ENCODE data around the gene IGF2R. TPM values are rescaled to one million over a fixed set of nuclear protein-coding genes. Genes with fewer than 3 reads are reported as not detected.

IGF2R gene
- total RNA-seq, 2 experiments from 2014 or later: 73.5 to 75.5 TPM

DNA sequence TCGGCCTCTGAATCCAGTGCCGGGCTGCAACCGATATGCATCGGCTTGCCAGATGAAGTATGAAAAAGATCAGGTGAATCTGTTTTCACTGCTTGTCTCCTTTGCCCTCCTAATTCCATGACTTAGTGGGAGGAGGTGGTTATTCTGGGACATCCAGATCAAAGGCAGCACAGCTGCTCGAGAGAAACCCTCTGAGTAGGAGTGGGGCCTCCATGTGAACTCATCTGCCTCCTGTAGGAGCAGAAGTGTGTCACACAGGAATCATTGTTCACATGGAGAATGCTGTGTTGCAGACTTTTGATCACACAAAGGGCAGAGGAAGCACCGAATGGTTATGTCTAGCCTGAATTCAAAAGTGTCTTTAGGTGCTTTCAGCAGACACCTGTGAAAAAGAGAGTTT lies 79.6 kb downstream of the IGF2R start:
- H3K36me3 Mint-ChIP-seq: peaks cover 72% of the 10 kb centered on the region
- CTCF ChIA-PET: interaction anchor here (1.0 kb wide), 1 partner anchor 357 kb away, joined by 3 read pairs; no protein-coding TSS in a partner anchor

GRCh38 chr6:160049346-160049745 lies 80.5 kb downstream of the IGF2R start:
- Mint-ChIP-seq H3K9me3 (no peaks in the 10 kb centered on the region), H3K4me1 (ENCODE audit: low read depth) (peaks cover 16% of the 10 kb centered on the region), H3K4me3 (no peak overlapping the region), H3K27me3 (no peaks in the 10 kb centered on the region), H3K36me3 (peaks cover 72% of the 10 kb centered on the region), H3K27ac (no peak overlapping the region)
- CTCF ChIA-PET: no interaction called here
- intact Hi-C loops (cut with micrococcal nuclease): no loop called here
- no peak for DNase-seq
- POLR2A ChIA-PET: no interaction called here

More for the DNA sequence above, 79.6 kb downstream of the IGF2R start:
- H3K27ac Mint-ChIP-seq: no peak overlapping the region
- peaks cover 16% of the 10 kb centered on the region for H3K4me1 Mint-ChIP-seq (ENCODE audit: low read depth)
- POLR2A ChIA-PET: no interaction called here
- no peaks in the 10 kb centered on the region for H3K9me3 Mint-ChIP-seq
- H3K4me3 Mint-ChIP-seq: no peak overlapping the region
- DNase-seq: no peak
- no peaks in the 10 kb centered on the region for H3K27me3 Mint-ChIP-seq
- intact Hi-C loops (cut with micrococcal nuclease): no loop called here

GRCh38 chr6:160050022-160050421 lies 81.1 kb downstream of the IGF2R start:
- CTCF ChIA-PET: no interaction called here
- no peak overlapping the region for H3K27ac Mint-ChIP-seq
- no peak for DNase-seq
- intact Hi-C loops (cut with micrococcal nuclease): no loop called here
- H3K4me1 Mint-ChIP-seq (ENCODE audit: low read depth): peaks cover 16% of the 10 kb centered on the region
- POLR2A ChIA-PET: no interaction called here
- H3K27me3 Mint-ChIP-seq: no peaks in the 10 kb centered on the region
- H3K4me3 Mint-ChIP-seq: no peak overlapping the region
- peaks cover 68% of the 10 kb centered on the region for H3K36me3 Mint-ChIP-seq
- no peaks in the 10 kb centered on the region for H3K9me3 Mint-ChIP-seq

DNA sequence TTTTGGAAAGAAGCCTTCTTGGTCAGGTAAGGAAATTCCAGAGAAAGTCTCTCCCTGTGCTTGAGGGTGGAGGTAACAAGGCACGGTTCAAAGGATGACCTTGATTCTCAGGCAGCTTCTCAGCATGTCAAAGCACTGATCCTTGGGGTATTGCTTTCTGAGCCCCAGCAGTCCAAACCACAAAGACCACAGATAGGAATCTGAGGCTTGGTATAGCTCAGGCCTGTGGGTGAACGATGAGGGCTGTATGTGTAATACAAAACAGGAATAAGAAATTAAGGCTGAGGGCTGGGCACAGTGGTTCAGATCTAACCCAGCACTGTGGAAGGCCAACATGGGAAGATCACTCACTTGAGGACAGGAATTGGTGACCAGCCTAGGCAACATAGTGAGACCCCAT lies 82.5 kb downstream of the IGF2R start:
- H3K27me3 Mint-ChIP-seq: no peaks in the 10 kb centered on the region
- ChIA-PET CTCF (no interaction called here), POLR2A (no interaction called here)
- H3K4me3 Mint-ChIP-seq: no peak overlapping the region
- intact Hi-C loops (cut with micrococcal nuclease): no loop called here
- peaks cover 65% of the 10 kb centered on the region for H3K36me3 Mint-ChIP-seq
- no peaks in the 10 kb centered on the region for H3K9me3 Mint-ChIP-seq
- peaks cover 16% of the 10 kb centered on the region for H3K4me1 Mint-ChIP-seq (ENCODE audit: low read depth)
- no peak overlapping the region for H3K27ac Mint-ChIP-seq
- DNase-seq: no peak

- peaks cover 16% of the 10 kb centered on the region for H3K4me1 Mint-ChIP-seq (ENCODE audit: low read depth)
- H3K27me3 Mint-ChIP-seq: no peaks in the 10 kb centered on the region
- H3K27ac Mint-ChIP-seq: no peak overlapping the region
- peaks cover 53% of the 10 kb centered on the region for H3K36me3 Mint-ChIP-seq
- POLR2A ChIA-PET: no interaction called here
- H3K4me3 Mint-ChIP-seq: no peak overlapping the region
- CTCF ChIA-PET: no interaction called here
- intact Hi-C loops (cut with micrococcal nuclease): no loop called here
- no peak for DNase-seq
- no peaks in the 10 kb centered on the region for H3K9me3 Mint-ChIP-seq
Measured at GRCh38 chr6:160054271-160054670, 85.4 kb downstream of the IGF2R start.

DNA sequence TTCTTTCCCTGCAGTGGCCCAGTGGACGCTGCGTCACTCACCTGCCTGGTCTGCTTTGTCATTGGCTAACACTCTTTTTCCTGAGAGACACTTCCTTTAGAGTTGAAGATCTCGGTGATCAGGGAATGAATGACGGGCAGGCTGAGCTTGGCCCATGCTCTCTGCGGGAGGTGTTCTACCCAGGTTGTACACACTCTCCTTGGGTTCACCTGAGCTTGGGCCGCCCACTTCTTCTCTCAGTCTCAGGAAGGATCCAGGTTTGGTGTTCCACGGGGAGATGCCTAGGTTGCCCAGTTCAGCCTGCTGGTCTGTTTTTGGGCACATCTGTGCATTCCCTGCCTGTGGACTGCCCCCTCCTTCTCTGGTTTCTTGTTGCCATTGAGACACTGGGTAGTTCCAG lies 86.0 kb downstream of the IGF2R start:
- intact Hi-C loops (cut with micrococcal nuclease): no loop called here
- no peak overlapping the region for H3K27ac Mint-ChIP-seq
- CTCF ChIA-PET: no interaction called here
- no peak overlapping the region for H3K4me3 Mint-ChIP-seq
- POLR2A ChIA-PET: no interaction called here
- peaks cover 52% of the 10 kb centered on the region for H3K36me3 Mint-ChIP-seq
- no peaks in the 10 kb centered on the region for H3K27me3 Mint-ChIP-seq
- H3K4me1 Mint-ChIP-seq (ENCODE audit: low read depth): peaks cover 13% of the 10 kb centered on the region
- H3K9me3 Mint-ChIP-seq: no peaks in the 10 kb centered on the region
- DNase-seq: no peak

DNA sequence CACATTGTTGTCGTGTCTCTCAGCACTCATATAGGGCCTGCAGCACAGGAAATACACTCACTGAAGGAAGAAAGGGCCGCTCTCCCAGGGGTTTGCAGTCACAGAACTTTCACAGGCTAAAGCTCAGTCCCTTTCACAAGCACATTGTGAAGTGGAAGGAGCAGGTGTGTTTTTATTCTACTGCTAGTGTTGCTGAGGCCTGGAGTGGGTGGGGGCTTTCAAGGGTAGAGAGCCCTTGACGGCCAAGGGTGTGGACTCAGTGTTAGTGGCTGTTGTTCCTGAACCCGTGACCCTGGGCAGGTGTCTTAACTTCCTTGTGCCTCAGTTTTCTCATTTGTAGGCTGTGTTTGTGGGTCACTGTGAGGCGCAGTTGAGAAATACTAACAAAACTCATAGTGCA lies 86.5 kb downstream of the IGF2R start:
- H3K27ac Mint-ChIP-seq: no peak overlapping the region
- H3K9me3 Mint-ChIP-seq: no peaks in the 10 kb centered on the region
- intact Hi-C loops (cut with micrococcal nuclease): no loop called here
- no peak for DNase-seq
- H3K27me3 Mint-ChIP-seq: no peaks in the 10 kb centered on the region
- H3K36me3 Mint-ChIP-seq: peaks cover 50% of the 10 kb centered on the region
- H3K4me1 Mint-ChIP-seq (ENCODE audit: low read depth): peaks cover 11% of the 10 kb centered on the region
- no peak overlapping the region for H3K4me3 Mint-ChIP-seq
- POLR2A ChIA-PET: no interaction called here
- CTCF ChIA-PET: no interaction called here

- POLR2A ChIA-PET: no interaction called here
- DNase-seq: no peak
- H3K36me3 Mint-ChIP-seq: peaks cover 50% of the 10 kb centered on the region
Measured at GRCh38 chr6:160055813-160056212, 86.9 kb downstream of the IGF2R start.

DNA sequence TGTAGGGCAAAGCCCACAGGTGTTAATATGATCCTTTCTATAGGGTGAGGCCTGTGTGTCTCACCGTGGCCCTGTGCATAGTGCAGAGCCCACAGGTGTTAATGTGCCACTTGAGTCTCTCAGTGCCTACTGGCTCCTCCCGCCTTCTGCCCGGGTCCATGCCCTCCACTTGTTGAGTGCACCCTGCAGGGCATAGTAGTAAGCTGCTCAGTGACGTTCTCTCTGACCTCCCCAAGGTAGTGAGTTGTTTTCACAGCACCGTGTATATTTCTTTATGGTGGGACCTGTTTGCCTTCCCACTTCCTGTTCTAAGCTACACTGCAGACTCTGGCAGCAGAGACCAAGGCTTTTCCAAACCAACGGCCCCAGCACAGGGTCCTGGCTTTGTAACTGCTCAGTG lies 88.2 kb downstream of the IGF2R start:
- intact Hi-C loops (cut with micrococcal nuclease): no loop called here
- POLR2A ChIA-PET: no interaction called here
- no peak for DNase-seq
- peaks cover 43% of the 10 kb centered on the region for H3K36me3 Mint-ChIP-seq
- CTCF ChIA-PET: no interaction called here
- no peak overlapping the region for H3K4me3 Mint-ChIP-seq
- H3K27ac Mint-ChIP-seq: no peak overlapping the region
- H3K27me3 Mint-ChIP-seq: no peaks in the 10 kb centered on the region
- no peaks in the 10 kb centered on the region for H3K4me1 Mint-ChIP-seq (ENCODE audit: low read depth)
- no peaks in the 10 kb centered on the region for H3K9me3 Mint-ChIP-seq

More at GRCh38 chr6:160055813-160056212, 86.9 kb downstream of the IGF2R start:
- intact Hi-C loops (cut with micrococcal nuclease): no loop called here
- no peaks in the 10 kb centered on the region for H3K9me3 Mint-ChIP-seq
- H3K27me3 Mint-ChIP-seq: no peaks in the 10 kb centered on the region
- CTCF ChIA-PET: no interaction called here
- H3K4me3 Mint-ChIP-seq: no peak overlapping the region
- peaks cover 7% of the 10 kb centered on the region for H3K4me1 Mint-ChIP-seq (ENCODE audit: low read depth)
- no peak overlapping the region for H3K27ac Mint-ChIP-seq

GRCh38 chr6:160058603-160059215 lies 89.8 kb downstream of the IGF2R start:
- H3K9me3 Mint-ChIP-seq: no peaks in the 10 kb centered on the region
- no peak overlapping the region for H3K27ac Mint-ChIP-seq
- H3K4me1 Mint-ChIP-seq (ENCODE audit: low read depth): no peaks in the 10 kb centered on the region
- POLR2A ChIA-PET: no interaction called here
- CTCF ChIA-PET: no interaction called here
- intact Hi-C loops (cut with micrococcal nuclease): no loop called here
- DNase-seq: no peak
- H3K36me3 Mint-ChIP-seq: peaks cover 44% of the 10 kb centered on the region
- H3K27me3 Mint-ChIP-seq: no peaks in the 10 kb centered on the region
- no peak overlapping the region for H3K4me3 Mint-ChIP-seq

GRCh38 chr6:160060221-160060620 lies 91.3 kb downstream of the IGF2R start:
- Mint-ChIP-seq H3K27me3 (no peaks in the 10 kb centered on the region), H3K9me3 (no peaks in the 10 kb centered on the region), H3K36me3 (peaks cover 54% of the 10 kb centered on the region), H3K4me3 (no peak overlapping the region), H3K27ac (no peak overlapping the region), H3K4me1 (ENCODE audit: low read depth) (no peaks in the 10 kb centered on the region)
- ChIA-PET POLR2A (no interaction called here), CTCF (no interaction called here)
- no peak for DNase-seq
- intact Hi-C loops (cut with micrococcal nuclease): no loop called here

- Mint-ChIP-seq H3K4me3 (no peak overlapping the region), H3K4me1 (ENCODE audit: low read depth) (no peaks in the 10 kb centered on the region), H3K9me3 (no peaks in the 10 kb centered on the region), H3K27me3 (no peaks in the 10 kb centered on the region), H3K36me3 (peaks cover 56% of the 10 kb centered on the region), H3K27ac (no peak overlapping the region)
- intact Hi-C loops (cut with micrococcal nuclease): no loop called here
- DNase-seq: no peak
- CTCF ChIA-PET: no interaction called here
- POLR2A ChIA-PET: no interaction called here
Measured at GRCh38 chr6:160060920-160061447, 92.1 kb downstream of the IGF2R start.

DNA sequence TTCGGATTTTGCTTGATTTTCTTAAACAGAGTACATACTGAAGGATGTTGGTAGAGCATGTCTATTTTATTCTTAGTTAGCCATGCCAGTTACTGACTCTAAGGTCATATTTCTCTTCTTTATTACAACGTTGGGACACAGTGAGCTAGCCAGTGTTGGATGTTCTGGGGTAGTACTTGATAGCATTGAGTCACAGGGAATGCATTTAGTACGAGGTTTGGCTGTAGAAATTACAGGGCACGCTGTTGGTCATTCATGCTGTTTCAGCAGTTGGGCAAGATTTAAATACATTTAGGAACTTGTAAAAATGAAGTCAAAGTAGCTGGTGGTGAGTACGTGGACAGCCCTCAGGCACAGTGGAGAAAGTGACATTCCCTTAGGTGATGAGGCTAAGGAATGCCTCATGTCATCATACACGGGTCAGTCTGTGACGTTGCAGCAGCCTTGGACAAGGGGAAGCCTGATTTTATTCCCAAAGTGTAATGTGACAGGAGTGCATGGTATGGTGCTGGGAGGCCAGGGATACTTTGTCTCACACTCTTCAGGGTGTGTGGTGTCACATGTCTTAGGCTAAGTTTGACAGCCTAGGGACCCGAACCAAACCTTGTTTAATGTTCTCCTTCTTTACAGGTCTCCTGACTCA lies 95.0 kb downstream of the IGF2R start:
- CTCF ChIA-PET: no interaction called here
- POLR2A ChIA-PET: no interaction called here
- no peaks in the 10 kb centered on the region for H3K27me3 Mint-ChIP-seq
- no peaks in the 10 kb centered on the region for H3K9me3 Mint-ChIP-seq
- H3K27ac Mint-ChIP-seq: no peak overlapping the region
- H3K4me1 Mint-ChIP-seq (ENCODE audit: low read depth): peaks cover 11% of the 10 kb centered on the region
- intact Hi-C loops (cut with micrococcal nuclease): no loop called here
- H3K4me3 Mint-ChIP-seq: no peak overlapping the region
- H3K36me3 Mint-ChIP-seq: peaks cover 57% of the 10 kb centered on the region
- DNase-seq: no peak
